SU-DHL-6 (cell line): ENCODE results near the gene POLG2.

Experiments used
- EZH2phosphoT487 ChIP-seq: fragments of 200-600 bp; sonication (generic), shearing (Covaris generic); conservative IDR thresholded peaks from 2 replicates; pipeline ENCODE4 v1.6.1; 2018; ENCODE audit warnings: mild to moderate bottlenecking, antibody characterized with exemption, low read length, moderate library complexity, mixed read lengths
- TF ChIP-seq, protein P1 (sequence below): fragments of 200-600 bp; sonication (generic); IDR thresholded peaks from one replicate; pipeline ENCODE4 v1.5.1; 2017; ENCODE audit warnings: antibody characterized with exemption, mild to moderate bottlenecking, low read length, moderate library complexity; ENCODE audit not compliant: insufficient read depth, poor library complexity, severe bottlenecking

DNA sequence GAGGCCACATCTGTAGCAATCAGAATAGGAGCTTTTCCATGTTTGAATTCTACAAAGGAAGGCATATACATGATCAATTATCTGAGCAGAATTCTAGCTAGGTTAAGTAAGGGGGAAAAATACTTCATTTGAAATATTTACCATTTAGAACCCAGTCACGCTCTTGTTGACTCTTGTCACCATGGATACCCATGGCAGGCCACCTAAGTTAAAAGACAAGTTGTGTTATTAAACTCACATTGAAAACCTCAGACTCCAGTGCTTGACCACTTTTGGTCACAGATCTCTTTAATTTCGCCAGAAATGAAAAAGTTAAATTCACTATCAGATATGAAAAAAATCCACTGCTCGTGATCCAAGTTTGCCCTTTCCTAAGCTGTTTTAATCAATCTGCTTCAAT lies 5.2 kb upstream of the POLG2 start:
- TF ChIP-seq, protein P1, sequence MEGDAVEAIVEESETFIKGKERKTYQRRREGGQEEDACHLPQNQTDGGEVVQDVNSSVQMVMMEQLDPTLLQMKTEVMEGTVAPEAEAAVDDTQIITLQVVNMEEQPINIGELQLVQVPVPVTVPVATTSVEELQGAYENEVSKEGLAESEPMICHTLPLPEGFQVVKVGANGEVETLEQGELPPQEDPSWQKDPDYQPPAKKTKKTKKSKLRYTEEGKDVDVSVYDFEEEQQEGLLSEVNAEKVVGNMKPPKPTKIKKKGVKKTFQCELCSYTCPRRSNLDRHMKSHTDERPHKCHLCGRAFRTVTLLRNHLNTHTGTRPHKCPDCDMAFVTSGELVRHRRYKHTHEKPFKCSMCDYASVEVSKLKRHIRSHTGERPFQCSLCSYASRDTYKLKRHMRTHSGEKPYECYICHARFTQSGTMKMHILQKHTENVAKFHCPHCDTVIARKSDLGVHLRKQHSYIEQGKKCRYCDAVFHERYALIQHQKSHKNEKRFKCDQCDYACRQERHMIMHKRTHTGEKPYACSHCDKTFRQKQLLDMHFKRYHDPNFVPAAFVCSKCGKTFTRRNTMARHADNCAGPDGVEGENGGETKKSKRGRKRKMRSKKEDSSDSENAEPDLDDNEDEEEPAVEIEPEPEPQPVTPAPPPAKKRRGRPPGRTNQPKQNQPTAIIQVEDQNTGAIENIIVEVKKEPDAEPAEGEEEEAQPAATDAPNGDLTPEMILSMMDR, result no peak
- TF ChIP-seq EZH2phosphoT487, result no peak
